Transverse colon (tissue), 3 donors: ENCODE results near the gene DNAJC1.

Source experiments
- CTCF ChIP-seq, 5 experiments: fragments of 200-600 bp in 3 of 5; fragments of 450-650 bp in 2 of 5; sonication (generic) in 3 of 5; IDR thresholded peaks; 1 replicate in 2 of 5; 2 replicates in 3 of 5; pipeline ENCODE4 v1.5.1; 2016 to 2017; ENCODE audit warnings: antibody characterized with exemption in 5 of 5, inconsistent platforms in 3 of 5, mild to moderate bottlenecking in 2 of 5, moderate library complexity in 1 of 5
- EP300 ChIP-seq: sonication (generic); formaldehyde crosslinking; IDR thresholded peaks from one replicate; pipeline ENCODE4 v1.6.1; 2017; ENCODE audit warnings: antibody characterized with exemption, low read depth
- POLR2A ChIP-seq: fragments of 450-650 bp; IDR thresholded peaks from one replicate; pipeline ENCODE4 v1.6.1; 2016; ENCODE audit warnings: antibody characterized with exemption, mild to moderate bottlenecking, moderate library complexity

DNA sequence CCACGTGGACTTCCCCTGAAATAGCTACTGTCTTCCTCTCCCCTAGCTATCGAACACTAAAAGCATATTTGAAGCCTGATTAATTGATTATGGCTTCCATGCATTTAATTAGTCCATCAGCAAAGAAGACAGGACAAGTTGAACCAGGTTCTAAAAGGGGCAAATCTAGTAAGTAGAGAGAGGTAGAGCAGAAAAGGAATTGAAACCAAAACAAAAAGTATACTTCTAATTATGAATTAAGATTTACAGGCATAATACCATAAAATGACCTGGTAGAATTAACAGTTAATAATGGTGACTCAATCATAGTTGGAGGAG lies 393 bp upstream of the DNAJC1 start:
- TF ChIP-seq CTCF (IDR thresholded peaks at IDR 0.05) (no peak), EP300 (no peak), POLR2A (no peak)
